CD14-positive monocyte (primary cell): ENCODE results near the gene IRF8. TPM values are rescaled to one million over a fixed set of nuclear protein-coding genes. Genes with fewer than 3 reads are reported as not detected.

Source experiments
- DNase-seq, 3 donors: peaks; one replicate each; pipeline ENCODE4 v3.0.0-alpha.2; 2011 to 2022
- H2AFZ ChIP-seq: 2 replicates; pipeline ENCODE4 v1.6.0; 2012; ENCODE audit warnings: mild to moderate bottlenecking, low read depth, low read length, inconsistent platforms; ENCODE audit not compliant: insufficient read depth, poor library complexity, severe bottlenecking
- H3K27ac ChIP-seq, 2 donors: 1 replicate in 1 of 2; 2 replicates in 1 of 2; pipeline ENCODE4 v1.5.1; 2012 to 2013; ENCODE audit warnings: low read length in 2 of 2, control low read depth in 1 of 2, inconsistent platforms in 1 of 2, low read depth in 1 of 2, mild to moderate bottlenecking in 1 of 2
- H3K27me3 ChIP-seq, 2 donors: one replicate each; pipeline versions ENCODE4 v1.6.0 to v1.6.1; 2011 to 2013; ENCODE audit warnings: low read length in 2 of 2; ENCODE audit not compliant: control insufficient read depth in 2 of 2, insufficient read depth in 2 of 2
- H3K36me3 ChIP-seq, 2 donors: replicated peaks in 1 of 2; 1 replicate in 1 of 2; 2 replicates in 1 of 2; pipeline versions ENCODE4 v1.5.1 to v1.6.1; 2012 to 2013; ENCODE audit warnings: low read length in 2 of 2, control low read depth in 1 of 2, inconsistent platforms in 1 of 2, mild to moderate bottlenecking in 1 of 2; ENCODE audit not compliant: insufficient read depth in 2 of 2, control insufficient read depth in 1 of 2
- H3K4me1 ChIP-seq, 2 donors: 1 replicate in 1 of 2; 2 replicates in 1 of 2; pipeline versions ENCODE4 v1.5.1 to v1.6.1; 2012 to 2013; ENCODE audit warnings: low read length in 2 of 2, control low read depth in 1 of 2, inconsistent platforms in 1 of 2, mild to moderate bottlenecking in 1 of 2, moderate library complexity in 1 of 2; ENCODE audit not compliant: insufficient read depth in 2 of 2, control insufficient read depth in 1 of 2
- H3K4me2 ChIP-seq: replicated peaks from 2 replicates; pipeline ENCODE3; 2012; ENCODE audit warnings: low read length, moderate library complexity, mild to moderate bottlenecking; ENCODE audit not compliant: poor library complexity, severe bottlenecking; ENCODE audit errors: extremely low read depth
- H3K4me3 ChIP-seq, 3 experiments: fragments of 200-600 bp in 1 of 3; sonication (generic) in 1 of 3; replicated peaks in 1 of 3; 1 replicate in 2 of 3; 2 replicates in 1 of 3; pipeline ENCODE4 v1.5.1; 2011 to 2013; ENCODE audit warnings: low read length in 3 of 3, mild to moderate bottlenecking in 3 of 3, control low read depth in 2 of 3, low read depth in 2 of 3, inconsistent platforms in 1 of 3, moderate library complexity in 1 of 3
- H3K79me2 ChIP-seq: 2 replicates; pipeline ENCODE4 v1.6.0; 2012; ENCODE audit warnings: mild to moderate bottlenecking, control low read depth, inconsistent platforms, low read length, moderate library complexity; ENCODE audit not compliant: insufficient read depth
- H3K9ac ChIP-seq: 2 replicates; pipeline ENCODE4 v1.6.0; 2017; ENCODE audit warnings: low read length, mild to moderate bottlenecking; ENCODE audit not compliant: insufficient read depth, poor library complexity, severe bottlenecking
- H3K9me3 ChIP-seq, 2 donors: replicated peaks in 1 of 2; 1 replicate in 1 of 2; 2 replicates in 1 of 2; pipeline versions ENCODE4 v1.5.1 to v1.6.1; 2012 to 2013; ENCODE audit warnings: low read length in 2 of 2, control low read depth in 1 of 2; ENCODE audit not compliant: control insufficient read depth in 1 of 2, insufficient read depth in 1 of 2
- H4K20me1 ChIP-seq: 2 replicates; pipeline ENCODE4 v1.6.0; 2012; ENCODE audit warnings: mild to moderate bottlenecking, low read length, control low read depth, moderate library complexity; ENCODE audit not compliant: insufficient read depth
- H3K27ac Mint-ChIP-seq, 7 donors: one replicate each; pipeline ENCODE4 v1.8.0; 2020; ENCODE audit warnings: mild to moderate bottlenecking in 7 of 7, mixed read lengths in 7 of 7, moderate library complexity in 6 of 7, inconsistent platforms in 2 of 7
- H3K27me3 Mint-ChIP-seq, 3 donors: one replicate each; pipeline ENCODE4 v1.8.0; 2021 to 2022; ENCODE audit warnings: low read depth in 3 of 3, mild to moderate bottlenecking in 3 of 3, mixed read lengths in 3 of 3, moderate library complexity in 3 of 3, inconsistent platforms in 1 of 3
- H3K36me3 Mint-ChIP-seq, 2 donors: one replicate each; pipeline ENCODE4 v1.8.0; 2020; ENCODE audit warnings: mixed read lengths in 2 of 2, inconsistent platforms in 1 of 2, mild to moderate bottlenecking in 1 of 2
- H3K4me1 Mint-ChIP-seq: one replicate; pipeline ENCODE4 v1.8.0; 2020; ENCODE audit warnings: mild to moderate bottlenecking, mixed read lengths
- H3K4me3 Mint-ChIP-seq, 2 donors: one replicate each; pipeline ENCODE4 v1.8.0; 2020; ENCODE audit warnings: mild to moderate bottlenecking in 2 of 2, mixed read lengths in 2 of 2, moderate library complexity in 1 of 2
- H3K9me3 Mint-ChIP-seq, 7 donors: one replicate each; pipeline ENCODE4 v1.8.0; 2020 to 2022; ENCODE audit warnings: mixed read lengths in 7 of 7, mild to moderate bottlenecking in 6 of 7, moderate library complexity in 6 of 7, inconsistent platforms in 2 of 7
- WGBS: methylation state at CpG from one replicate; pipeline ENCODE4 v1.1.5; 2013; ENCODE audit warnings: missing lambda C conversion rate; ENCODE audit not compliant: insufficient coverage; 5-methylcytosine and 5-hydroxymethylcytosine counted together
- intact Hi-C, 2 donors: fragments of 100-400 bp; cut with micrococcal nuclease; formaldehyde crosslinking; loops; one replicate each; pipeline versions ENCODE4 v1.15.0 to v1.15.1; 2023
- polyA plus RNA-seq, 3 donors: library from polyadenylated mRNA; depleted of rRNA in 1 of 3; unstranded in 2 of 3; stranded (reverse) in 1 of 3; fragments of 300-500 nt in 2 of 3; fragments of >200 nt in 1 of 3; fragmentation: Illumina TruSeq in 2 of 3; gene quantifications; 1 replicate in 2 of 3; 2 replicates in 1 of 3; pipeline ENCODE4 v1.2.3, GENCODE V29; 2012 to 2021
- TF ChIP-seq, protein P1 (sequence below): fragments of 200-600 bp; IDR thresholded peaks from one replicate; pipeline ENCODE4 v1.8.0; 2022; ENCODE audit warnings: antibody characterized with exemption, mild to moderate bottlenecking

IRF8 gene
- polyA plus RNA-seq, 3 donors = 157 to 187 (median 184) TPM

DNA sequence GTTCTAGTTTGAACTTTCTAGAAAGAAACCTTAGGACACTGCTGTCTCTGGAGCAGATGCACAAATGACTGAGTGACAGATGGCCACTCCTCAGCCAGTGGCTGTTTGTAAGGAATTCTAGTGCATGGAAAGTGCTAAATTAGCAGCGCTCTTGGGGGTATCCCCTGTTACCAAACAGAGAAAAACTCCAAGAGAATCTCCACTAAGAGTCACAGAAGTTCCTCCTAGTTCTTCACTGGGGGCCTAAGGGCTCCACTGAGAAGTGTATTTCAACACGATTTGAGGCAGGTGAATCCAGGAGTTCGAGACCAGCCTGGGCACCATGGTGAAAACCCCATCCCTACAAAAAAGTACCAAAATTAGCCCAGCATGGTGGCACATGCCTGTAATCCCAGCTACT is 18.1 kb upstream of the IRF8 start:
- Histone ChIP-seq H3K4me1 (peaks cover 19 to 22% of the 10 kb centered on the region in 2 donors), H2AFZ (no peak overlapping the region), H3K36me3 (no peaks in the 10 kb centered on the region), H3K4me2 (no peak overlapping the region), H3K9me3 (no peaks in the 10 kb centered on the region), H3K9ac (no peak overlapping the region), H4K20me1 (no peaks in the 10 kb centered on the region), H3K79me2 (no peaks in the 10 kb centered on the region), H3K27ac (no peak overlapping the region), H3K27me3 (no peaks in the 10 kb centered on the region), H3K4me3 (no peak overlapping the region)
- peaks cover 7 to 17% (median 13%) of the 10 kb centered on the region in 3 donors for H3K27me3 Mint-ChIP-seq
- no peak for DNase-seq
- H3K27ac Mint-ChIP-seq = no peak overlapping the region
- TF ChIP-seq, protein P1, sequence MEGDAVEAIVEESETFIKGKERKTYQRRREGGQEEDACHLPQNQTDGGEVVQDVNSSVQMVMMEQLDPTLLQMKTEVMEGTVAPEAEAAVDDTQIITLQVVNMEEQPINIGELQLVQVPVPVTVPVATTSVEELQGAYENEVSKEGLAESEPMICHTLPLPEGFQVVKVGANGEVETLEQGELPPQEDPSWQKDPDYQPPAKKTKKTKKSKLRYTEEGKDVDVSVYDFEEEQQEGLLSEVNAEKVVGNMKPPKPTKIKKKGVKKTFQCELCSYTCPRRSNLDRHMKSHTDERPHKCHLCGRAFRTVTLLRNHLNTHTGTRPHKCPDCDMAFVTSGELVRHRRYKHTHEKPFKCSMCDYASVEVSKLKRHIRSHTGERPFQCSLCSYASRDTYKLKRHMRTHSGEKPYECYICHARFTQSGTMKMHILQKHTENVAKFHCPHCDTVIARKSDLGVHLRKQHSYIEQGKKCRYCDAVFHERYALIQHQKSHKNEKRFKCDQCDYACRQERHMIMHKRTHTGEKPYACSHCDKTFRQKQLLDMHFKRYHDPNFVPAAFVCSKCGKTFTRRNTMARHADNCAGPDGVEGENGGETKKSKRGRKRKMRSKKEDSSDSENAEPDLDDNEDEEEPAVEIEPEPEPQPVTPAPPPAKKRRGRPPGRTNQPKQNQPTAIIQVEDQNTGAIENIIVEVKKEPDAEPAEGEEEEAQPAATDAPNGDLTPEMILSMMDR = no peak
- no CpG with 5 or more reads among the region's 3 CpGs for WGBS
- H3K4me1 Mint-ChIP-seq = peaks cover 34% of the 10 kb centered on the region
- intact Hi-C loops = no loop called here
- H3K4me3 Mint-ChIP-seq = no peak overlapping the region
- peaks cover 0 to 4% of the 10 kb centered on the region in 2 donors for H3K36me3 Mint-ChIP-seq
- H3K9me3 Mint-ChIP-seq = peaks cover 0 to 5% (median 0%) of the 10 kb centered on the region in 7 donors

DNA sequence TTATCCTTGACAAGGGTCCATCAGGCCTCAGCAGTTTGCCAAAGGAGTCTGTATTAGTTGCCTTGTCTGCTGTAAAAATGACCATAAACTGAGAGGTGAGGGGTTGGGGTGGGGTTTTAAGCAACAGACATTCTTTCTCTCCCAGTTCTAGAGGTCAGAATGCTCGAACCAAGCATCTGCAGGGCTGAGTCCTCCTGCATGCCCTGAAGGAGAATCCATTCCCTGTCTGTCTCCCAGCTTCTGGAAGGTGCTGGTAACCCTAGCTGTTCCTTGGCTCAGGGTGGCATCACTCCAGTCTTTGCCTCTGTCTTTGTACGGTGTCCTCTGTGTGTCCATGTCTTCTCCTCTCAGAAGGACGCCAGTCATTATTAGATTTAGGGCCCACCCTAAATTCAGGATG is 17.5 kb upstream of the IRF8 start:
- Mint-ChIP-seq H3K27me3 (peaks cover 7 to 17% (median 13%) of the 10 kb centered on the region in 3 donors), H3K4me1 (peaks cover 34% of the 10 kb centered on the region), H3K4me3 (no peak overlapping the region), H3K9me3 (peaks cover 0 to 5% (median 0%) of the 10 kb centered on the region in 7 donors), H3K36me3 (peaks cover 0 to 4% of the 10 kb centered on the region in 2 donors), H3K27ac (no peak overlapping the region)
- Histone ChIP-seq H3K4me1 (peaks cover 19 to 22% of the 10 kb centered on the region in 2 donors), H3K9ac (no peak overlapping the region), H3K4me3 (no peak overlapping the region), H3K27me3 (no peaks in the 10 kb centered on the region), H3K9me3 (no peaks in the 10 kb centered on the region), H3K36me3 (no peaks in the 10 kb centered on the region), H3K4me2 (no peak overlapping the region), H3K79me2 (no peaks in the 10 kb centered on the region), H4K20me1 (no peaks in the 10 kb centered on the region), H2AFZ (no peak overlapping the region), H3K27ac (no peak overlapping the region)
- 88% methylated on average over 2 of the region's 3 CpGs for WGBS
- DNase-seq = no peak
- TF ChIP-seq, protein P1 = no peak
- intact Hi-C loops = no loop called here
